Measurements from ENCODE around the gene BMAL2. TPM values are rescaled to one million over a fixed set of nuclear protein-coding genes. Genes with fewer than 3 reads are reported as not detected.

Gene BMAL2
- total RNA-seq, 1 experiment from 2014 or later: 71.2 TPM

DNA sequence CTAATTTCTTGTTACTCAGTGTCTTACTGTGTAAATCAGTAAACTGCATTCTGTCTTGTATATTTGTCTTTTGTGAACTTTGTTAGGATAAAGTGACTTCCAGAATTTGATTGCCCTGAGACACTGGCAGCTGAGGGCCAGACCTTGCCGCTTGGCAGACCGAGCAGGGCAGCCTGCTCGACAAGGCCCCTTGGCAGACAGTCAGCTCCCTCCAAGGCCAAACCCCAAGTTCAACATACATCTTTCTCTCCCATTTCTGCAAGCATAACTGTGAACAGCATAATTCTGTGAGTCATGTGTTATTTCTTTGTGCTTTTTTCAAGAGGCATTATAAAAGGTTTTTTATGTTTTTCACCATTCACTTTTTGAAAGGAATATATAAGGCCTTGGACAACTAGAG, 39.2 kb upstream of the BMAL2 start:
- no TSS peak for BruUV-seq (replicated peaks)
- no peaks in the 10 kb centered on the region for H3K27me3 Mint-ChIP-seq (ENCODE audit: unreplicated experiment)
- no peak overlapping the region for H3K27ac Mint-ChIP-seq (ENCODE audit: unreplicated experiment)
- DNase-seq: no peak
- TF ChIP-seq, protein P1, sequence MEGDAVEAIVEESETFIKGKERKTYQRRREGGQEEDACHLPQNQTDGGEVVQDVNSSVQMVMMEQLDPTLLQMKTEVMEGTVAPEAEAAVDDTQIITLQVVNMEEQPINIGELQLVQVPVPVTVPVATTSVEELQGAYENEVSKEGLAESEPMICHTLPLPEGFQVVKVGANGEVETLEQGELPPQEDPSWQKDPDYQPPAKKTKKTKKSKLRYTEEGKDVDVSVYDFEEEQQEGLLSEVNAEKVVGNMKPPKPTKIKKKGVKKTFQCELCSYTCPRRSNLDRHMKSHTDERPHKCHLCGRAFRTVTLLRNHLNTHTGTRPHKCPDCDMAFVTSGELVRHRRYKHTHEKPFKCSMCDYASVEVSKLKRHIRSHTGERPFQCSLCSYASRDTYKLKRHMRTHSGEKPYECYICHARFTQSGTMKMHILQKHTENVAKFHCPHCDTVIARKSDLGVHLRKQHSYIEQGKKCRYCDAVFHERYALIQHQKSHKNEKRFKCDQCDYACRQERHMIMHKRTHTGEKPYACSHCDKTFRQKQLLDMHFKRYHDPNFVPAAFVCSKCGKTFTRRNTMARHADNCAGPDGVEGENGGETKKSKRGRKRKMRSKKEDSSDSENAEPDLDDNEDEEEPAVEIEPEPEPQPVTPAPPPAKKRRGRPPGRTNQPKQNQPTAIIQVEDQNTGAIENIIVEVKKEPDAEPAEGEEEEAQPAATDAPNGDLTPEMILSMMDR (IDR thresholded peaks at IDR 0.05; ENCODE audit: unreplicated experiment): no peak
- H3K9me3 Mint-ChIP-seq (ENCODE audit: low read depth, unreplicated experiment): no peaks in the 10 kb centered on the region
- H3K36me3 Mint-ChIP-seq (ENCODE audit: insufficient read depth, unreplicated experiment): no peaks in the 10 kb centered on the region
- no peak overlapping the region for H3K4me3 Mint-ChIP-seq (ENCODE audit: low read depth, unreplicated experiment)
- CTCF ChIA-PET: no interaction called here
- intact Hi-C loops (cut with micrococcal nuclease; ENCODE audit: unreplicated experiment): no loop called here
- H3K4me1 Mint-ChIP-seq (ENCODE audit: low read depth, unreplicated experiment): peaks cover 10% of the 10 kb centered on the region

DNA sequence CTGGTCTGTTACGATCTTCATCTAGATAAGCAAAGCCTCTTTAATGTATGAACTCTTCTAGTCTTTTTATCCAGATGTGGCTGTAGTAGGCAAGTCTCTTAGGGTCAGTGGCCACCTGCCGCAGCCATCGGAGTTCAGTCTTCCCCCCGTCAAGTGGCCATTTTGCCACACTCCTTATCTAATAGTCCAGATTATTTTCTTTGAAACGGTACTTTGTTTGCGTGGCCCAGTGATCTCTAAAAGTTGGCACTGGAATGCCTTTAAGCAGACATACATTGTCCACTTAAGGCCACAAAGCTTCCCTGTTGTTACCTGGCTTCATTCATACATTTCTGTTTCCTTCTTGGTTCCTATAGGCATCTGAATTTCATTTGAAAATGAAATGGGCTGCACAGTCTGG, 36.0 kb upstream of the BMAL2 start:
- H3K4me3 Mint-ChIP-seq (ENCODE audit: low read depth, unreplicated experiment): no peak overlapping the region
- DNase-seq: no peak
- no peak overlapping the region for H3K27ac Mint-ChIP-seq (ENCODE audit: unreplicated experiment)
- TF ChIP-seq, protein P1 (IDR thresholded peaks at IDR 0.05; ENCODE audit: unreplicated experiment): no peak
- CTCF ChIA-PET: interaction anchor here (1.5 kb wide), 1 partner anchor 9 kb away, joined by 4 read pairs; no protein-coding TSS in a partner anchor
- H3K36me3 Mint-ChIP-seq (ENCODE audit: insufficient read depth, unreplicated experiment): no peaks in the 10 kb centered on the region
- no peaks in the 10 kb centered on the region for H3K9me3 Mint-ChIP-seq (ENCODE audit: low read depth, unreplicated experiment)
- BruUV-seq (replicated peaks): no TSS peak
- intact Hi-C loops (cut with micrococcal nuclease; ENCODE audit: unreplicated experiment): no loop called here
- H3K27me3 Mint-ChIP-seq (ENCODE audit: unreplicated experiment): no peaks in the 10 kb centered on the region
- H3K4me1 Mint-ChIP-seq (ENCODE audit: low read depth, unreplicated experiment): peaks cover 4% of the 10 kb centered on the region

DNA sequence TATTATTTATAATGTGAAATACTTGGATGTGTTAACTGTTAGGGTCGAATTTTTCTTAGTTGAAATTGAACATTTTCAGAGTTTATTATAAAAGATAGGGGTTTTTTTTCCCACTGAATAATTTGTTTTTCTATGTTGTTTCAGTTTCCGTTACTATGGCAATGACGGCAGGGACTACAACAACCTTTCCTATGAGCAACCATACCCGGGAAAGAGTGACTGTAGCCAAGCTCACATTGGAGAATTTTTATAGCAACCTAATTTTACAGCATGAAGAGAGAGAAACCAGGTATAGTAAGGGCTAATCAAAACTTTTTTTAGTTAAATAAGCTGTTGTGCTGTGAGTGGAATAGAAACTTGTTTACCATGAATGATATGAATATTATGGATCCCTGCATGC, 35.1 kb upstream of the BMAL2 start:
- no peaks in the 10 kb centered on the region for H3K9me3 Mint-ChIP-seq (ENCODE audit: low read depth, unreplicated experiment)
- no peak overlapping the region for H3K4me3 Mint-ChIP-seq (ENCODE audit: low read depth, unreplicated experiment)
- no peak for DNase-seq
- TF ChIP-seq, protein P1 (IDR thresholded peaks at IDR 0.05; ENCODE audit: unreplicated experiment): no peak
- H3K4me1 Mint-ChIP-seq (ENCODE audit: low read depth, unreplicated experiment): no peaks in the 10 kb centered on the region
- CTCF ChIA-PET: interaction anchor here (0.6 to 1.5 kb wide), 2 partner anchors 8 to 9 kb away, joined by 3 to 4 read pairs; no protein-coding TSS in a partner anchor
- intact Hi-C loops (cut with micrococcal nuclease; ENCODE audit: unreplicated experiment): no loop called here
- BruUV-seq (replicated peaks): no TSS peak
- no peaks in the 10 kb centered on the region for H3K27me3 Mint-ChIP-seq (ENCODE audit: unreplicated experiment)
- H3K27ac Mint-ChIP-seq (ENCODE audit: unreplicated experiment): no peak overlapping the region
- H3K36me3 Mint-ChIP-seq (ENCODE audit: insufficient read depth, unreplicated experiment): no peaks in the 10 kb centered on the region

DNA sequence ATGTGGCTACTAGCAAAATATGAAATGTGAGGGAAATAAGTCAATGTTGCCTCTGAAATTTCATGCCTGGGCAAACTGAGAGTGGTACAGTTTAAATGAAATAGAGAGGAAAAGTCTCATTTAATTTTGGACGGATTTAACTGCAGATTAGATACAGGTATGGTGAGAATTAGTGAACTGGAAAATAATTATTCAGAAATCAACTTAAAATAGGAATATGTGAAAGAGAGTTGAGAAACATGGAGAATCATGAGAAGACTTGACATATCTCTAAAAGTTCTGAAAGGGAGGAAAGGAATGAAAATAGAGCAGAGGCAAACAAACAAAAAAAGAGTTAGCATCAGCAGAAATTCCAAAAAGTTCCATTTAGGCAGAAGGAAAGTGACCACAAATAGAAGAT, 33.5 kb upstream of the BMAL2 start:
- CTCF ChIA-PET: no interaction called here
- Mint-ChIP-seq H3K27ac (ENCODE audit: unreplicated experiment) (no peak overlapping the region), H3K9me3 (ENCODE audit: low read depth, unreplicated experiment) (no peaks in the 10 kb centered on the region), H3K4me3 (ENCODE audit: low read depth, unreplicated experiment) (no peak overlapping the region), H3K27me3 (ENCODE audit: unreplicated experiment) (no peaks in the 10 kb centered on the region), H3K36me3 (ENCODE audit: insufficient read depth, unreplicated experiment) (no peaks in the 10 kb centered on the region), H3K4me1 (ENCODE audit: low read depth, unreplicated experiment) (peaks cover 9% of the 10 kb centered on the region)
- TF ChIP-seq, protein P1 (IDR thresholded peaks at IDR 0.05; ENCODE audit: unreplicated experiment): no peak
- intact Hi-C loops (cut with micrococcal nuclease; ENCODE audit: unreplicated experiment): no loop called here
- DNase-seq: no peak
- no TSS peak for BruUV-seq (replicated peaks)
